RWPE1 (cell line): ENCODE data around the gene EFNA5.
"Not testable (repeated sequence)": the region's sequence is repeated elsewhere in the genome, so short reads cannot be mapped to it uniquely, and the experiment has no call there.

Experiments used
- CTCF ChIA-PET: fragments of 350-600 bp; sonication (Branson Sonifier 250); formaldehyde crosslinking; extraction: SDS; loops from one replicate; lab custom pipeline; 2021; lab: Yijun Ruan, JAX
- POLR2A ChIA-PET: fragments of 400-600 bp; formaldehyde crosslinking; extraction: SDS; loops from one replicate; lab custom pipeline; 2020; ENCODE audit warnings: antibody characterized with exemption; ENCODE audit not compliant: low non-redundant PET; lab: Yijun Ruan, JAX
- DNase-seq: peaks from one replicate; pipeline ENCODE4 v3.0.0; 2012; ENCODE audit warnings: low spot score
- H3K27ac ChIP-seq: fragments of 450-650 bp; 2 replicates; pipeline ENCODE4 v1.5.1; 2017
- TF ChIP-seq, protein P1 (sequence below): fragments of 450-650 bp; conservative IDR thresholded peaks from 2 replicates; pipeline ENCODE4 v1.5.1; 2017; ENCODE audit warnings: low read depth, mild to moderate bottlenecking

Gene EFNA5

DNA sequence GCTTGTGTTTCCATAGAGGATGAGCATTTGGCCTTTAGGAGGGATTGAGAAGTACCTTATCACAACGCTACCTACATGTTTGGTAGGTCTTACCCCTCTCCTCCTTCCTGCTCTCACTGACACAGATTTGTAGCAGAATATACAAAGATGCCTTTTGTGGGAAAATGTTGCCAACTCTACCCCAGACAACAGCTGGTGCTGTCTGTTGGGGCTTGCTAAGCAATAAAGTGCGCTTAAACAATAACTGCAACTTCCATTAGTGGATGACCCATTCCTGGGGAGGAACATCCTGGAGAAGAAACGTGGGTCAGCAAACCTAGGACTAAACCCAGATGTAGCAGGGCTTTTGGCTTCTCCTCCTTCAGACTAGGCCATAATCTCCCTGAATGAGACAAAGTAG is 174.3 kb downstream of the EFNA5 start:
- ChIA-PET CTCF (interaction anchor here (0.6 kb wide), 1 partner anchor 883 kb away, joined by 7 read pairs; no protein-coding TSS in a partner anchor), POLR2A (no interaction called here)
- no peak overlapping the region for H3K27ac ChIP-seq
- TF ChIP-seq, protein P1, sequence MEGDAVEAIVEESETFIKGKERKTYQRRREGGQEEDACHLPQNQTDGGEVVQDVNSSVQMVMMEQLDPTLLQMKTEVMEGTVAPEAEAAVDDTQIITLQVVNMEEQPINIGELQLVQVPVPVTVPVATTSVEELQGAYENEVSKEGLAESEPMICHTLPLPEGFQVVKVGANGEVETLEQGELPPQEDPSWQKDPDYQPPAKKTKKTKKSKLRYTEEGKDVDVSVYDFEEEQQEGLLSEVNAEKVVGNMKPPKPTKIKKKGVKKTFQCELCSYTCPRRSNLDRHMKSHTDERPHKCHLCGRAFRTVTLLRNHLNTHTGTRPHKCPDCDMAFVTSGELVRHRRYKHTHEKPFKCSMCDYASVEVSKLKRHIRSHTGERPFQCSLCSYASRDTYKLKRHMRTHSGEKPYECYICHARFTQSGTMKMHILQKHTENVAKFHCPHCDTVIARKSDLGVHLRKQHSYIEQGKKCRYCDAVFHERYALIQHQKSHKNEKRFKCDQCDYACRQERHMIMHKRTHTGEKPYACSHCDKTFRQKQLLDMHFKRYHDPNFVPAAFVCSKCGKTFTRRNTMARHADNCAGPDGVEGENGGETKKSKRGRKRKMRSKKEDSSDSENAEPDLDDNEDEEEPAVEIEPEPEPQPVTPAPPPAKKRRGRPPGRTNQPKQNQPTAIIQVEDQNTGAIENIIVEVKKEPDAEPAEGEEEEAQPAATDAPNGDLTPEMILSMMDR, result no peak
- no peak for DNase-seq

DNA sequence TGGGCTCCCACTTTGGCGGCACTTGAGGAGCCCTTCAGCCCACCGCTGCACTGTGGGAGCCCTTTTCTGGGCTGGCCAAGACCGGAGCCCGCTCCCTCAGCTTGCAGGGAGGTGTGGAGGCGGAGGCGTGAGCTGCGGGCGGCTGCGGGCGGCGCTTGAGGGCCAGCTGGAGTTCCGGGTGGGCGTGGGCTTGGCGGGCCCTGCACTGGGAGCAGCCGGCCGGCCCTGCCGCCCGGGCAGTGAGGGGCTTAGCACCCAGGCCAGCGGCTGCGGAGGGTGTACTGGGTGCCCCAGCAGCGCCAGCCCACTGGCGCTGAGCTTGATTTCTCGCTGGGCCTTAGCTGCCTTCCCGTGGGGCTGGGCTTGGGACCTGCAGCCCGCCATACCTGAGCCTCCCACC is 176.6 kb downstream of the EFNA5 start:
- POLR2A ChIA-PET, DNase-seq, H3K27ac ChIP-seq, CTCF ChIA-PET: not testable (repeated sequence)

DNA sequence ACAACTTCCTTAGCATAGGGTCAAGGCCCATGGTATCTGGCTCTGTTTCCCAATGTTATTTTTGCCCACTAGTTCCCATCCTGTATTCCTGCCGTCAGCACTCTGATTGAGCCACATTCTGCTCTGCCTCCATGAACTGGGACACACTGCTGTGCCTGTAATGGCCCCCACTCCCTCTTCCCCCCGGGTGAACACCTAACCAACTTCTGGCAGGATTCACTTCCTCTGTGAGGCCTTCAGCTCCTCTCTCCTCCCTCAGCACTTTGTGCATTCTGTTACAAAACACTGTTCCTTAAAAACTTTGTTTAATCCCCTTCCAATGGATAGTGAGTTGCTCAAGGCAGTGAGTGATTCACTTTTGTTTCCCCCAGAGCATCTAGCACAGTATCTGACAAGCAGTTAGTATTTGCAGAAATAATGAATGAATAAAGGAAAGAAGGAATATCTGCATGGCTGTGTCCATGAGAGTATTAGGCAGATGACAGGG is 183.6 kb downstream of the EFNA5 start:
- ChIA-PET POLR2A (no interaction called here), CTCF (no interaction called here)
- H3K27ac ChIP-seq, result peak overlapping the region; percentile 78
- TF ChIP-seq, protein P1, result no peak
- DNase-seq, result no peak

DNA sequence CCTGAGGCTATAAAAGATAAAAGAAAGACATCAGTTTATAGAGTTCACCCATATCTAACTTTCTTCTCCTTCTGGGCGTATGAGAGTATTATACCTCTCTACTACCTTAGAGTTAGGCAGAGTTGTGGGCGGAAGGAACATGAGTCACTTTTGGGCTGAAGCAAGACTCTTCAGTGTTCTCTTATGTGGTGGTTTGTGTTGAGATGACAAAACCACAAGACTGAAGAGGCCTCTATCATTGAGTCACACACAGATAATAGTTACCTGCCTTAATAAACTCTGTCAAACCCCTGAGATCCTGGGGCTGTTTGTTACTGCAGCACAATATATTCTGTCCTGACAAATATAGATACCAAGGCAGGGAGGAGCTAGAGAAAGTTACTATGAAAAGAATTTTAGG is 184.2 kb downstream of the EFNA5 start:
- POLR2A ChIA-PET, result no interaction called here
- no peak overlapping the region for H3K27ac ChIP-seq
- CTCF ChIA-PET, result interaction anchor here (1.3 kb wide), 1 partner anchor 16 kb away, joined by 4 read pairs; no protein-coding TSS in a partner anchor
- TF ChIP-seq, protein P1, result no peak
- peak; percentile 75 for DNase-seq

DNA sequence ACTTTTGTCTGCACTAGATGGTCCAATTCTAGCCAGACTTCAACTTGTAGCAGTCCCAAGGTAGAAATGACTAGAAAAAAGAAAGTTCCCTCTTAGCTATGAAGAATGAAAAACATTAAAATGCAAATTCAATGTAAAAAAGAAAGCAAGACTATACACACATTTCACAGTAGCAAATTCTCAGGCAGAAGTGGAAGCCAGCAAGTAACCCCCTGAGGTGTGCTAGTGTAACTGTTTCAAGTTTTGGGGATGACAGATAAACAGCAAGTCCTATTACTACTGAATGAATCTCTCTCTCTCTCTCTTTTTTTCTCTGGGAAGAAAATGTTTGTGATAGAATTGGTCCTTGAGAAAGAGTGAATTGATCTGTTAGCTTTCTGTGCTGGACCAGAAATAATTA is 185.6 kb downstream of the EFNA5 start:
- ChIA-PET CTCF (interaction anchor here (1.3 kb wide), 1 partner anchor 15 kb away, joined by 4 read pairs; no protein-coding TSS in a partner anchor), POLR2A (no interaction called here)
- TF ChIP-seq, protein P1, result no peak
- no peak for DNase-seq
- no peak overlapping the region for H3K27ac ChIP-seq

DNA sequence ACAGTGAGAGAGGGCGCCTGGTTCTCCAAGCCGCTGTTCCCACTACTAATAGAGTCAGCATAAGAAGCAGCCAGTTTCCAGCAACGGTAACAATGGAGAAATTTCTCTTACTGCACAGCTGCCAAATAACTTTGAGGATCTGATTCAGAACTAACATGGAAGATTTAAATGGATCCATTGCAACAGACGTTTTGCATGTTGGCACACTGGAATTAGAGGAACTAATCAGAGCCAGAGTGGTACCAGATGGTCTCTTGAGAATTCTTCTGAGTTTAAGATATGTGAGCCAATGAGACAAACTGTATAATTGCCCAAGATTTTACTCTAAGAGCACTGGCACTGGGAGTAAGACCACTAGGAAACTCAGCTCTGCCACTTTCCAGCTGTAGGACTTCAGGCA is 186.5 kb downstream of the EFNA5 start:
- CTCF ChIA-PET, result no interaction called here
- TF ChIP-seq, protein P1, result no peak
- H3K27ac ChIP-seq, result no peak overlapping the region
- POLR2A ChIA-PET, result no interaction called here
- no peak for DNase-seq

DNA sequence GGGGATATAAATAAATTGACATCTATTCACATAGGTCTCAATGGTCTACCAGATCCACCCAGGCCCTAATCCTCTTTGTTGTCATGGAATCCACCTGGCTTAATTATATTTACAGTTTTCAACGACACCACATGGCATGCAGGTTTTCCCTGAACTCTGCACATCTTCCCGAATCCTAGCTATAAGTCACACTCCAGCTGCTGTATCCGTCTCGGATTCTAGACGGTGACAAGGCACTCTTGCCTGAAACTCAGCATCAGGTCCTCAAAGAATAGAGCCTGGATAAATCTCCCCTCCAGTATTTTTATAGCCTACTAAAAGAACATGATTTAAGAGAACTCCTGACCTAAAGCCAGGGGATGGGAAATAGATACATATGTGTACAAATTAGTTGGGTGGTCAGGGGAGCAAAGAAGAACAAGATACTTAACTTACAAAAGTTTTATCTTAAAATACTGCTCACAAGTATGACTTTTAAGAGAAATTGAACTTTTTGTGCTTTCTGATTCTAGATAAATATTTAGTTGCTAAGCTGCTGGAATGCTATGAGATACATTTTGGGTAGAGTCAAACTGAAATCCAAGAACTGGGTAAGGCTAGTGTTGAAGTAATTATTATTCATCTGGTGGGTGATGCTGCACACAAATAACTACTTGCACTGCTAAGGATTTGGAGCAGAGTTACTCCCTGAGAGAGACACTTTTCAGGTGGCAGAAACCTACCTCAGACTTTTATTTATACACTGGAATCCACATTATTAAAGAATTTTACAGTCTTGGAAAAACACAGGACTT is 187.3 kb downstream of the EFNA5 start:
- CTCF ChIA-PET, result interaction anchor here (1.1 kb wide), 1 partner anchor 17 kb away, joined by 3 read pairs; no protein-coding TSS in a partner anchor
- no peak for DNase-seq
- TF ChIP-seq, protein P1, result no peak
- POLR2A ChIA-PET, result no interaction called here
- H3K27ac ChIP-seq, result no peak overlapping the region
